ENCODE measurements around the gene CXCL3. TPM values are rescaled to one million over a fixed set of nuclear protein-coding genes. Genes with fewer than 3 reads are reported as not detected.
"Not testable (repeated sequence)": the region's sequence is repeated elsewhere in the genome, so short reads cannot be mapped to it uniquely, and the experiment has no call there.

The CXCL3 gene
- not detected for total RNA-seq

GRCh38 chr4:74038425-74039314 lies at the start of gene CXCL3:
TSS of gene CXCL3 (minus strand) at chr4:74038689. CDS start at chr4:74038611, 78 bp downstream.
- ChIA-PET CTCF (no interaction called here), POLR2A (no interaction called here)

DNA sequence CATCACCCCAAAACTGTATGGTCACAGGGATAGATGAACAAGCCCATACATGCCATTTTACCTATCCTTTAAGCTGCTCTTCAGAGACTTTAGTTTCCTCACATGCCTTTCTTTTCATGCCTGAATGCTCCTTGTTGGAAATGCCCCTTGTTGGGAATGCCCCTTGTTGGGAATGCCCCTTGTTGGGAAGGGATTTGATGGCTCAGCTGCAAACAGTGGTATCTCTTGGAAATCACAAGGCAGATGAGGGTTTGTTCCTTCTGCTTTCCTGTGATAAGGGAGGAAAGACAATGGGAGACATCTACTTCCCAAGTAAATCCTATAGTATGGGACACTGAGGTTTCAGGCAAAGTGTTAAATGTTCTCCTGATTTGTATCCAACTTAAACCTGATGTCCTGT lies 49.0 kb upstream of the CXCL3 start:
- POLR2A ChIA-PET: no interaction called here
- CTCF ChIA-PET: interaction anchor here (0.6 to 0.7 kb wide), 2 partner anchors 245 to 263 kb away, joined by 3 read pairs; no protein-coding TSS in a partner anchor

DNA sequence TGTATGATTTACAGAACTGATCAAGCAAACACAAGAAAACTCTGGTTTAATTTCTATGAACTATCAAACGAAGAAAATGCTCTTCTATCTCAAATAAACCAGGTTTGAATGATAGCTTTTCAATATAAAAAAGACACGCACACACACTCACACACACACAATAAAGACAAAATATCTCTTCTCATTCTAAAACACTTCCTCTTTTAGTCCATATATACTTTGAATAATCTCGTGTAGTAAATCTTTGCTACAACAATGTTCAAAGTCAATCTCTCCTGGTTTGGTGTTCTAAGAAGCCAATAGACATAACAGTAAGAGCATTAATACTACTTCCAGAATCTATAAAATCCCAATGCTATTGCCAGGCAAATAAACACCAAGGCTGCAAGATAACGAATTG lies 47.2 kb upstream of the CXCL3 start:
- ChIA-PET CTCF (no interaction called here), POLR2A (no interaction called here)

DNA sequence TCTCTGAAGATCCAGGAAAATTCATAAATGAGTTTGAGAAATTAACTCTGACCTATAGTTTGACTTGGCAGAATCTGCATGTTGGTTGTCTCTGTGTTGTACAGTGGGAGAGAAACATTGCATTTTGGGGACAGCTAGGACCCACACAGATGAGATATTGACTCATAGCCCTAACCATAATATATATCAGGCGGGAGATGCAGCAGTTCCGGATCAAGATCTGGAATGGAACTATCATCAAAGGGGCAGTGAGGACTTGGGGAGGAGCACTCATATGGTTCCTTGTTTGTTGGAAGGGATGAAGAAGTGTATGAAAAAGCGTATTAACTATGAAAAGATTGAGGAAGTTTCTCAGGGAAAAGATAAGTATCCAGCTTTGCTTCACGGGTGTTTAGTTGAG lies 46.5 kb upstream of the CXCL3 start:
- ChIA-PET POLR2A (no interaction called here), CTCF (no interaction called here)

GRCh38 chr4:74083546-74083945 lies 45.1 kb upstream of the CXCL3 start:
- ChIA-PET CTCF (no interaction called here), POLR2A (no interaction called here)

- ChIA-PET CTCF (no interaction called here), POLR2A (no interaction called here)
Measured at GRCh38 chr4:74081035-74081434, 42.5 kb upstream of the CXCL3 start.

DNA sequence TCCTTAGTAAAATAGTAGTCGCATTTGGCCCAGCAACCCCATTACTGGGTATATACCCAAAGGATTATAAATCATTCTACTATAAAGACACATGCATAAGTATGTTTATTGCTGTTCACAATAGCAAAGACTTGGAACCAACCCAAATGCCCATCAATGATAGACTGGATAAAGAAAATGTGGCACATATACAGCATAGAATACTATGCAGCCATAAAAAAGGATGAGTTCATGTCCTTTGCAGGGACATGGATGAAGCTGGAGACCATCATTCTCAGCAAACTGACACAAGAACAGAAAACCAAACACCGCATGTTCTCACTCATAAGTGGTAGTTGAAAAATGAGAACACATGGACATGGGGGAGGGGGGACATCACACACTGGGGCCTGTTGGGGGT lies 41.9 kb upstream of the CXCL3 start:
- POLR2A ChIA-PET, CTCF ChIA-PET: not testable (repeated sequence)

DNA sequence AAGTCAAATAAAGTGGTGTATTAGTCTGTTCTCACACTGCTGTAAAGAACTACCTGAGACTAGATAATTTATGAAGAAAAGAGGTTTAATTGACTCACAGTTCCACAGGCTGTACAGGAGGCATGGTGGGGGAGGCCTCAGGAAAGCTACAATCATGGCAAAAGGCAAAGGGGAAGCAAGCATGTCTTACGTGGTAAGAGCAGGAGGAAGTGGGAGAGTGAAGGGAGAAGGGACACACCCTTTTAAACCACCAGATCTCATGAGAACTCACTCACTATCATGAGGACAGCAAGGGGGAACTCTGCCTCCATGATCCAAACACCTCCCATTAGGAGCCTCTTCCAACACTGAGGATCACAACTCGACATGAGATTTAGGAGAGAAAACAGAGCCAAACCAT lies 40.5 kb upstream of the CXCL3 start:
- CTCF ChIA-PET, POLR2A ChIA-PET: not testable (repeated sequence)

- ChIA-PET POLR2A (no interaction called here), CTCF (no interaction called here)
Measured at GRCh38 chr4:74073358-74073757, 34.9 kb upstream of the CXCL3 start.

GRCh38 chr4:74072739-74073138 lies 34.2 kb upstream of the CXCL3 start:
- POLR2A ChIA-PET: no interaction called here
- CTCF ChIA-PET: no interaction called here

DNA sequence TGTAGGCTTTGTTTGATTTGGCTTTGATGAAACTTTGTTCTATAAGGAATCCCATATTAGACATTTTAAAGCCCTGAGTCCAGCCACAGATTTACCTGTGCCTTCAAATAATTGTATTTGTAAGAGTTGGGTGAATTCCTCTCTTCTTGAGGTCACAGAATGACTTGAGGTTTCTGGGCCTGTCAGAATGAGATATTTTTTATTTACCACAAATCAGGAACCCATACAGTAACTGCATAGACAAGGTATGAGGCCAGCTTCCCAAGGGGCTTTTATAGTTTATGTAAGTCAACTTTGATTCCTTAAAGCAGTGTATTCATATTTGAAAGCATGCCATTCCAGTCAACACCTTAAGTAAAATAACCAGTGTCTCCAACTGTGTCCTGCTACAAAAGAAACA lies 29.1 kb upstream of the CXCL3 start:
- POLR2A ChIA-PET: no interaction called here
- CTCF ChIA-PET: no interaction called here

DNA sequence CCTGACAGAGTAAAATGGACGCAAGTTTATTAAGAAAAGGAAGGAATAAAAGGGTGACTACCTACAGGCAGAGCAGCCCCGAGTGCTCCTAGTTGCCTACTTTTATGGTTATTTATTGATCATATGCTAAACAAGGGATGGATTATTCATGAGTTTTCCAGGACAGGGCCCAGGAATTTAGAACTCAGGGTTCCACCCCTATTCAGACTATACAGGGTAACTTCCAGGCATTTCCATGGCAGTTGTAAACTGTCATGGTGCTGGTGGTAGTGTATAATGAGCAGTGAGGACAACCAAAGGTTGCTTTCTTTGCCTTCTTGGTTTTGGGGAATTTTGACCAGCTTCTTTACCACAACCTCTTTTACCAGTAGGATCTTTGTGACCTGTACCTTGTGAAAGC lies 27.7 kb upstream of the CXCL3 start:
- CTCF ChIA-PET: no interaction called here

DNA sequence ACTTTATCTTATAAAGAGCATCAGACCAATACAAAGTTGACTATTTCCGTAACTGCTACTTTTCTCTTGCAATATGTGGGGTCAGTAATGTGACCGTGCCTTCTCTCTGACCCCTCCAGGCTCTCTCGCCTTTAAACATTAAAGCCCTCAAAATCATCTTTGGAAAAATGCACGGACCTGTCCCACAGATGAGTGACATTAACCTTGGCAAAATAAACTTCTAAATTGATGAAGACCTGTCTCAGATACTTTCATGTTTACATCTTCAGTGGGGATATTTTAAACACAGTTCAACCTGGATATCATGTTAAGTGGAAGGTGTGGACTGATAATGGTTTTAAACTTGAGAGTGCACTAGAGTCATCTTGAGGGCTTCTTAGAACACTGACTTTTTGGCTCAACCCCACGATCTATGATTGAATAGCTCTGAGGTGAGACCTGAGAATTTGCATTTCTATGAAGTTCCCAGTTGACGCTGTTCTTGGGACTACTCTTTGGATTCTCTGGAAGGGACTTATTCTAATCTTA lies 26.7 kb upstream of the CXCL3 start:
- ChIA-PET CTCF (no interaction called here), POLR2A (no interaction called here)

More for the DNA sequence above, 27.7 kb upstream of the CXCL3 start:
- POLR2A ChIA-PET: no interaction called here

DNA sequence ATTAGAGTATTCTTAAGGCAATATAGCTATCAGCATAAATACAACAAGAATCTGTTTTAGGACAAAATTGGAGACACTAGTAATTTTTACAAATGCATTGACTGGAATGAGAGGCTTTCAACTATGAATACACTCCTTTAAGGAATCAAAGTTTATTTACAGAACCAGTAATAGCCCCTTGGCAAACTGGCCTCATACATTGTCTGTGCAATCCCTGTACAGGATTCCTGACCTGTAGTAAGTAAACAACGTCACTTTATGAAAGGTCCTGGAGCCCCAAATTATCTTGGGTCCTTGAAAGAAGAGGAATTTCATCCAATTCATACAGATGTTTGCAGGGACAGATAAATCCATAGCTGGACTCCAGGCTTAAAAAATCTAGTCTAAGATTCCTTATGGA lies 25.4 kb upstream of the CXCL3 start:
- ChIA-PET CTCF (no interaction called here), POLR2A (no interaction called here)

GRCh38 chr4:74062953-74063352 lies 24.5 kb upstream of the CXCL3 start:
- ChIA-PET CTCF (no interaction called here), POLR2A (no interaction called here)

- CTCF ChIA-PET: no interaction called here
- POLR2A ChIA-PET: no interaction called here
Measured at GRCh38 chr4:74061430-74061829, 22.9 kb upstream of the CXCL3 start.

- ChIA-PET POLR2A (no interaction called here), CTCF (no interaction called here)
Measured at GRCh38 chr4:74059161-74059829, 20.8 kb upstream of the CXCL3 start.

DNA sequence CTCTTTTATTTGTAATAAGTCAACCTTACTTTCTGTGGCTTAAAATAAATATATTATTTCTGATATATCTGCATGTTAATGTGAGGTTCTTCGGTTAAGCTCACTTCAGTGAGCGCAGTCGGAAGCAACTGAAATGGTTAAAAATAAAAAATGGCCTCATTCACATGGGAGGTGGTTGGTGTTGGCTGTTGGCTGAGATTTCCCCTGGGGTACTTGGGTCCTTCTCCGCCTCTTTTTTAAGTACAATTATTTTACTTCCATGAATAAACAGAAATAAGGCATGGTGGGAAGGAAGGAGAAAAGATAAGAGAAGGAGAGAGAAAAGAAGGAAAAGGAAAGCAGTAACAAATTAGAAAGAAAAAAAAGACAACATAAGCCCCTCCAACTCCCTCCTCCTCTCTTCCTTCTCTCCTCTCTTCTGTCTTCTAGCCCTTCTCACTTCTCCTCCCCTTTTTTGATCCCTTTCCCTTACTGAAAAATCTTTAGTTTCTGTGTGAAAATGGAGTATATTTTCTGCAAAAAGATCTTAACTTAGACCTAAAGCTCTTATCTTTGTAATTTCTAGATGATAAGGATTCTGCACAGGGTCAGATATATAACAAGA lies 19.7 kb upstream of the CXCL3 start:
- ChIA-PET POLR2A (no interaction called here), CTCF (no interaction called here)

DNA sequence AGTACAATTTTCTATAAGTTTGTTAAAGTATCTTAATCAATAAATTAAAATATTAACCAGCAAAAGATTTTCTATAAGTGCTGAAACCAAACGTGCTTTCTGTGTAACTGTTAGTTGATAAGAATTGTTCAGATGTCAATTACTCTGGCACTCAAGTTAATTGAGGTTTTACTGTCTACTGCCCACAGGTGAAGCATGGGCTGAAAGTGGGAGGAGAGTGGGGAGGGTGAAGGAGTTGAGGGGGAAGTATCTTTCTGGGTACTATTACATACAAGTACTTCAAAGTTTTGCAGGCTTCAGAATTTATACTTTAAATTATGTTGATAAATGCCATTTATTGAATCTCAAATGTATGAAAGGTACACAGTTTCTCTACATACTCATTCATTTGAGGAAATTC lies 19.1 kb upstream of the CXCL3 start:
- CTCF ChIA-PET: no interaction called here
- POLR2A ChIA-PET: no interaction called here

- CTCF ChIA-PET: no interaction called here
- POLR2A ChIA-PET: no interaction called here
Measured at GRCh38 chr4:74056858-74057562, 18.5 kb upstream of the CXCL3 start.
